Endothelial cell of umbilical vein (primary cell): Measurements from ENCODE around the gene CAMK2D. TPM values are rescaled to one million over a fixed set of nuclear protein-coding genes. Genes with fewer than 3 reads are reported as not detected.

Experiments used
- BruUV-seq: library from RNA; stranded (reverse); fragments of 400-500 nt; replicated peaks from 2 replicates; lab custom pipeline; 2021; lab: Mats Ljungman, UMichigan
- CTCF ChIA-PET: fragments of 300-600, 350-600 bp; sonication (Branson Sonifier 250); formaldehyde crosslinking; loops from one replicate; lab custom pipeline; 2021; ENCODE audit warnings: antibody characterized with exemption, inconsistent platforms; lab: Charles Lee
- POLR2A ChIA-PET: fragments of 300-600, 350-600 bp; sonication (Branson Sonifier 250); formaldehyde crosslinking; loops from one replicate; lab custom pipeline; 2021; ENCODE audit warnings: antibody characterized with exemption, inconsistent platforms; lab: Charles Lee
- DNase-seq: peaks from one replicate; pipeline ENCODE4 v3.0.0-alpha.2; 2011; ENCODE audit warnings: low read depth, low spot score
- FAIRE-seq: peaks from 2 replicates; lab custom pipeline; 2011; peaks lifted over from hg19 to GRCh38; lab: Jason Lieb, UNC
- H2AFZ ChIP-seq: 2 replicates; pipeline ENCODE4 v1.6.0; 2012; ENCODE audit warnings: low read depth, low read length, control low read depth, inconsistent platforms
- H3K27ac ChIP-seq: 2 replicates; pipeline ENCODE4 v1.5.1; 2011; ENCODE audit warnings: low read depth, mild to moderate bottlenecking, control low read depth, low read length, moderate library complexity; ENCODE audit not compliant: insufficient read depth
- H3K27me3 ChIP-seq, 2 experiments: 2 replicates each; pipeline versions ENCODE4 v1.6.0 to v1.6.1; 2011; ENCODE audit warnings: low read length in 2 of 2, mixed read lengths in 1 of 2; ENCODE audit not compliant: control insufficient read depth in 2 of 2, insufficient read depth in 2 of 2
- H3K36me3 ChIP-seq, 2 experiments: 2 replicates in 1 of 2; 3 replicates in 1 of 2; pipeline ENCODE4 v1.5.1; 2011; ENCODE audit warnings: low read length in 2 of 2, mild to moderate bottlenecking in 1 of 2, moderate library complexity in 1 of 2; ENCODE audit not compliant: control insufficient read depth in 2 of 2, insufficient read depth in 2 of 2; ENCODE audit errors: extremely low read depth in 1 of 2
- H3K4me1 ChIP-seq: 3 replicates; pipeline ENCODE4 v1.5.1; 2011; ENCODE audit warnings: mild to moderate bottlenecking, low read length; ENCODE audit not compliant: control insufficient read depth, insufficient read depth; ENCODE audit errors: extremely low read depth
- H3K4me2 ChIP-seq: 2 replicates; pipeline ENCODE4 v1.6.1; 2011; ENCODE audit warnings: low read length, control low read depth, mixed read lengths; ENCODE audit not compliant: insufficient read depth
- H3K4me3 ChIP-seq, 3 experiments: fragments of 200-600 bp in 1 of 3; sonication (generic), shearing (Covaris generic) in 1 of 3; replicated peaks in 1 of 3; 2 replicates each; pipeline ENCODE4 v1.5.1; 2011 to 2016; ENCODE audit warnings: control low read depth in 3 of 3, low read length in 3 of 3, mild to moderate bottlenecking in 2 of 3, inconsistent platforms in 1 of 3, low read depth in 1 of 3, moderate library complexity in 1 of 3; ENCODE audit not compliant: insufficient read depth in 1 of 3
- H3K79me2 ChIP-seq: 2 replicates; pipeline ENCODE4 v1.6.0; 2012; ENCODE audit warnings: low read length, inconsistent platforms; ENCODE audit not compliant: control insufficient read depth, insufficient read depth
- H3K9ac ChIP-seq: replicated peaks from 2 replicates; pipeline ENCODE3; 2011; ENCODE audit warnings: low read length, control low read depth; ENCODE audit not compliant: insufficient read depth; ENCODE audit errors: extremely low read depth
- H3K9me1 ChIP-seq: replicated peaks from 3 replicates; pipeline ENCODE4 v1.6.0; 2011; ENCODE audit warnings: mild to moderate bottlenecking, low read length; ENCODE audit not compliant: control insufficient read depth, insufficient read depth; ENCODE audit errors: extremely low read depth
- H3K9me3 ChIP-seq: replicated peaks from 2 replicates; pipeline ENCODE4 v1.5.1; 2012; ENCODE audit warnings: low read length, inconsistent platforms; ENCODE audit not compliant: control insufficient read depth, insufficient read depth
- H4K20me1 ChIP-seq: replicated peaks from 2 replicates; pipeline ENCODE3; 2011; ENCODE audit warnings: mild to moderate bottlenecking, low read length; ENCODE audit not compliant: control insufficient read depth, insufficient read depth; ENCODE audit errors: extremely low read depth
- EZH2 ChIP-seq: IDR thresholded peaks from 2 replicates; pipeline ENCODE4 v1.6.1; 2012; ENCODE audit warnings: borderline replicate concordance, low read depth, mild to moderate bottlenecking, moderate library complexity, low read length, inconsistent platforms; ENCODE audit not compliant: severe bottlenecking
- FOS ChIP-seq: IDR thresholded peaks from 2 replicates; pipeline ENCODE4 v1.6.1; 2011; ENCODE audit warnings: mild to moderate bottlenecking, low read length, moderate library complexity, borderline replicate concordance; ENCODE audit not compliant: insufficient read depth
- GATA2 ChIP-seq: IDR thresholded peaks from 2 replicates; pipeline ENCODE4 v1.7.0; 2011; ENCODE audit warnings: low read depth, mild to moderate bottlenecking, moderate library complexity, mixed read lengths, low read length; ENCODE audit not compliant: insufficient read length, insufficient read depth
- JUN ChIP-seq: IDR thresholded peaks from 2 replicates; pipeline ENCODE4 v1.6.1; 2011; ENCODE audit warnings: borderline replicate concordance, low read depth; ENCODE audit not compliant: insufficient read length, insufficient read depth
- MYC ChIP-seq: IDR thresholded peaks from one replicate; pipeline ENCODE4 v1.6.1; 2011; ENCODE audit warnings: mild to moderate bottlenecking, low read depth, low read length
- POLR2A ChIP-seq: IDR thresholded peaks from 2 replicates; pipeline ENCODE4 v1.6.1; 2012; ENCODE audit warnings: low read depth, mild to moderate bottlenecking, control low read depth, low read length
- POLR2AphosphoS5 ChIP-seq: IDR thresholded peaks from 2 replicates; pipeline ENCODE4 v1.6.1; 2012; ENCODE audit warnings: low read depth, mild to moderate bottlenecking, control low read depth, low read length, moderate library complexity; ENCODE audit not compliant: insufficient read depth
- dilution Hi-C: fragments of 300-500 bp; cut with MboI; formaldehyde crosslinking; loops from one replicate; pipeline ENCODE4 v1.15.0; 2019; ENCODE audit warnings: low sequenced_read_pairs; ENCODE audit not compliant: extremely low pct_ligation_motif_present
- intact Hi-C: fragments of 100-400 bp; cut with micrococcal nuclease; formaldehyde crosslinking; loops from one replicate; pipeline ENCODE4 v1.10.0; 2022
- polyA plus RNA-seq, 4 experiments: library from polyadenylated mRNA; depleted of rRNA in 3 of 4; stranded (reverse) in 3 of 4; unstranded in 1 of 4; fragments of >200 nt; gene quantifications; 2 replicates each; pipeline versions ENCODE4 v1.2.1 to v1.2.3, GENCODE V29; 2011 to 2012; ENCODE audit warnings: missing spikeins in 1 of 4
- total RNA-seq: library from RNA; stranded (reverse); gene quantifications from 2 replicates; pipeline ENCODE4 v1.2.3, GENCODE V29; 2021
- TF ChIP-seq, protein P1 (sequence below), 2 donors: IDR thresholded peaks; 1 replicate in 1 of 2; 2 replicates in 1 of 2; pipeline ENCODE4 v1.5.1; 2011; ENCODE audit warnings: low read length in 2 of 2, mild to moderate bottlenecking in 2 of 2, moderate library complexity in 2 of 2, control low read depth in 1 of 2, inconsistent platforms in 1 of 2, low read depth in 1 of 2; ENCODE audit not compliant: insufficient read depth in 1 of 2; ENCODE audit errors: extremely low read depth in 1 of 2
- TF ChIP-seq, protein P2 (sequence below): IDR thresholded peaks from 2 replicates; pipeline ENCODE4 v1.6.1; 2011; ENCODE audit not compliant: insufficient read depth, insufficient read length

CAMK2D gene
- total and polyA plus RNA-seq, 2 donors (not counting 3 experiments of a cell fraction or from before 2014, with no cell fraction given), result 10.4 to 30.7 TPM

DNA sequence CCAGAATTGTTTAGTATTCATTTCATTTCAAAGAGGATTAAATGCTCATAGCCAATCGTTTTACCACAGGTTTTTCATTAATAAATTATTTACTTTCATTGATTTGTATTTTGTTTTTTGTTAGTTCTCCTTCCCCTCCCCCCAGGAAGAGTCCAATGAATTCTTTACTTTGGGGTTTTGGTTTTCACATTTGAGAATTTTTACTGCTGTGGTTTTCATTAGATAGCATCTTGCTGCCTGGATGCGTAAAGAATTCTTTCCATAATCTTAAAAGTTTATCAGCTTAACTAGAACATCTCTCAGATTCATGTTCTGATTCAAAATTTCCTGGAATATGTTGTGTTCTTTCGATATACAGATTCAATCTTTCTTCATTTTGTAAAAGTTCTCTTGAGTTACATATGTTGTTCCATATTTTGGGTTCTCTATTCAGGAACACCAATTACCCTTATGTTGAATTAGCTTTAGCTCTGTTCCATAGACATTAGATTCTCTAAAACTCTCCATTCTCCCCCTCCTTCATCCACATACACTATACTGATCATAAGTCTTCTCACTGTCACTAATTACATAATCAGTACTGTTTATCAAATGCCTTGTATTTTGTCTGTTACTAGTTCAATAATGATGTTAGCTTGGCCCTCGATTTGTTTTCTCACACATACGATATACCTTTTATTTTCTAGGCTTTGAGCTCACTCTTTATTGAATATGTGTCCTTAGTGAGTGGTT is 184.4 kb downstream of the CAMK2D start:
- Histone ChIP-seq H3K4me2 (no peak overlapping the region), H3K9me3 (no peaks in the 10 kb centered on the region), H3K4me1 (no peaks in the 10 kb centered on the region), H3K79me2 (no peaks in the 10 kb centered on the region), H3K9me1 (no peaks in the 10 kb centered on the region), H3K36me3 (no peaks in the 10 kb centered on the region), H3K27me3 (no peaks in the 10 kb centered on the region), H3K4me3 (no peak overlapping the region), H3K27ac (no peak overlapping the region), H2AFZ (no peak overlapping the region), H3K9ac (no peak overlapping the region), H4K20me1 (no peaks in the 10 kb centered on the region)
- POLR2A ChIA-PET, result no interaction called here
- BruUV-seq, result no TSS peak
- dilution Hi-C loops (no loop called here), intact Hi-C loops (no loop called here)
- DNase-seq (no peak), FAIRE-seq (no peak)
- TF ChIP-seq MYC (no peak), EZH2 (no peak), POLR2A (no peak), FOS (no peak), JUN (no peak), GATA2 (no peak), POLR2AphosphoS5 (no peak)
- TF ChIP-seq, protein P1, sequence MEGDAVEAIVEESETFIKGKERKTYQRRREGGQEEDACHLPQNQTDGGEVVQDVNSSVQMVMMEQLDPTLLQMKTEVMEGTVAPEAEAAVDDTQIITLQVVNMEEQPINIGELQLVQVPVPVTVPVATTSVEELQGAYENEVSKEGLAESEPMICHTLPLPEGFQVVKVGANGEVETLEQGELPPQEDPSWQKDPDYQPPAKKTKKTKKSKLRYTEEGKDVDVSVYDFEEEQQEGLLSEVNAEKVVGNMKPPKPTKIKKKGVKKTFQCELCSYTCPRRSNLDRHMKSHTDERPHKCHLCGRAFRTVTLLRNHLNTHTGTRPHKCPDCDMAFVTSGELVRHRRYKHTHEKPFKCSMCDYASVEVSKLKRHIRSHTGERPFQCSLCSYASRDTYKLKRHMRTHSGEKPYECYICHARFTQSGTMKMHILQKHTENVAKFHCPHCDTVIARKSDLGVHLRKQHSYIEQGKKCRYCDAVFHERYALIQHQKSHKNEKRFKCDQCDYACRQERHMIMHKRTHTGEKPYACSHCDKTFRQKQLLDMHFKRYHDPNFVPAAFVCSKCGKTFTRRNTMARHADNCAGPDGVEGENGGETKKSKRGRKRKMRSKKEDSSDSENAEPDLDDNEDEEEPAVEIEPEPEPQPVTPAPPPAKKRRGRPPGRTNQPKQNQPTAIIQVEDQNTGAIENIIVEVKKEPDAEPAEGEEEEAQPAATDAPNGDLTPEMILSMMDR (IDR thresholded peaks at IDR 0.05; ENCODE audit: extremely low read depth in 1 of 2, insufficient read depth in 1 of 2, low read depth in 1 of 2, low read length in 2 of 2), result no peak
- TF ChIP-seq, protein P2, sequence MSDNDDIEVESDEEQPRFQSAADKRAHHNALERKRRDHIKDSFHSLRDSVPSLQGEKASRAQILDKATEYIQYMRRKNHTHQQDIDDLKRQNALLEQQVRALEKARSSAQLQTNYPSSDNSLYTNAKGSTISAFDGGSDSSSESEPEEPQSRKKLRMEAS, result no peak
- CTCF ChIA-PET, result interaction anchor here (0.7 to 1.4 kb wide), 3 partner anchors 9 to 16 kb away, joined by 3 read pairs; no protein-coding TSS in a partner anchor
